T-helper 1 cell (primary cell): ENCODE data around the gene ZNF445.
A peak's percentile ranks its signal among the peaks of the same experiment; 100 is the strongest.
"Not testable (repeated sequence)": the region's sequence is repeated elsewhere in the genome, so short reads cannot be mapped to it uniquely, and the experiment has no call there.

ENCODE experiments used
- DNase-seq, 5 donors: peaks; one replicate each; pipeline ENCODE4 v3.0.0-alpha.2; 2012 to 2020

Gene ZNF445

GRCh38 chr3:44474886-44475285 is 2.6 kb downstream of the ZNF445 start:
- DNase-seq, result not testable (repeated sequence)

GRCh38 chr3:44470430-44470829 is 7.0 kb downstream of the ZNF445 start:
- no peak for DNase-seq

- DNase-seq, result no peak
These were observed 7.6 kb downstream of the ZNF445 start for GRCh38 chr3:44469914-44470313.

- DNase-seq, result no peak
These were observed 8.6 kb downstream of the ZNF445 start for GRCh38 chr3:44468572-44469520.

- not testable (repeated sequence) for DNase-seq
These were observed 9.4 kb downstream of the ZNF445 start for GRCh38 chr3:44468099-44468537.

- DNase-seq, result no peak
These were observed 10.2 kb downstream of the ZNF445 start for GRCh38 chr3:44467241-44467640.

GRCh38 chr3:44464920-44465319 is 12.6 kb downstream of the ZNF445 start:
- not testable (repeated sequence) for DNase-seq

GRCh38 chr3:44464509-44464908 is 13.0 kb downstream of the ZNF445 start:
- DNase-seq, result no peak

- not testable (repeated sequence) for DNase-seq
These were observed 17.4 kb downstream of the ZNF445 start for GRCh38 chr3:44460050-44460449.

GRCh38 chr3:44455318-44455717 is 22.2 kb downstream of the ZNF445 start:
- DNase-seq, result no peak

GRCh38 chr3:44454258-44454657 is 23.2 kb downstream of the ZNF445 start:
- no peak for DNase-seq

- DNase-seq, result no peak
These were observed 26.0 kb downstream of the ZNF445 start for GRCh38 chr3:44451441-44451840.

GRCh38 chr3:44446929-44447328 is 30.5 kb downstream of the ZNF445 start:
- no peak for DNase-seq

GRCh38 chr3:44445786-44446185 is 31.7 kb downstream of the ZNF445 start:
- DNase-seq, result no peak

- no peak for DNase-seq
These were observed 32.4 kb downstream of the ZNF445 start for GRCh38 chr3:44444896-44445691.

- no peak for DNase-seq
These were observed 33.0 kb downstream of the ZNF445 start for GRCh38 chr3:44444437-44444836.

- peak in 1 of 5 donors; percentile 18 for DNase-seq
These were observed 34.7 kb downstream of the ZNF445 start for GRCh38 chr3:44442596-44443309.

- DNase-seq, result peak in 4 of 5 donors; percentile 21 to 92 (median 40)
These were observed 37.8 kb downstream of the ZNF445 start for GRCh38 chr3:44439499-44440295.

- no peak for DNase-seq
These were observed 39.7 kb downstream of the ZNF445 start for GRCh38 chr3:44437800-44438199.

- DNase-seq, result no peak
These were observed 41.3 kb downstream of the ZNF445 start for GRCh38 chr3:44436181-44436580.

- no peak for DNase-seq
These were observed 42.5 kb downstream of the ZNF445 start for GRCh38 chr3:44434834-44435510.
